HepG2 (cell line): ENCODE data around the gene PRPF4. TPM values are rescaled to one million over a fixed set of nuclear protein-coding genes. Genes with fewer than 3 reads are reported as not detected.

Source experiments
- ATAC-seq: fragments of 200-7000 bp; cut with Tn5 transposase; 3 replicates; pipeline ENCODE4 v1.9.1; 2020; ENCODE audit warnings: mild to moderate bottlenecking, moderate library complexity
- BruUV-seq: library from RNA; stranded (reverse); fragments of 400-500 nt; replicated peaks from 2 replicates; lab custom pipeline; 2021; lab: Mats Ljungman, UMichigan
- CTCF ChIA-PET: fragments of 300-600 bp; formaldehyde crosslinking; extraction: SDS; loops from one replicate; lab custom pipeline; 2021; ENCODE audit warnings: low total read pairs, inconsistent platforms, low intra/inter-chr PET ratio; lab: Yijun Ruan, JAX
- POLR2A ChIA-PET: fragments of 350-600 bp; sonication (Branson Sonifier 250); formaldehyde crosslinking; loops from one replicate; lab custom pipeline; 2020; ENCODE audit warnings: antibody characterized with exemption, inconsistent platforms; lab: Yijun Ruan, JAX
- DNase-seq: peaks from one replicate; pipeline ENCODE4 v3.0.0-alpha.2; 2015; ENCODE audit warnings: low spot score
- FAIRE-seq: peaks from 3 replicates; lab custom pipeline; 2011; peaks lifted over from hg19 to GRCh38; lab: Jason Lieb, UNC
- H2AFZ ChIP-seq: one replicate; pipeline ENCODE4 v1.6.1; 2011; ENCODE audit warnings: low read length, inconsistent platforms
- H3K27ac ChIP-seq: fragments of 300-600 bp; 3 replicates; pipeline ENCODE4 v1.8.0; 2011; ENCODE audit warnings: mixed run types, mild to moderate bottlenecking, mixed read lengths, low read length, inconsistent platforms; ENCODE audit not compliant: insufficient read depth; ENCODE audit errors: extremely low read length
- H3K27me3 ChIP-seq, 2 experiments: fragments of 200-600 bp in 1 of 2; 2 replicates in 1 of 2; 3 replicates in 1 of 2; pipeline versions ENCODE4 v1.6.0 to v1.8.0; 2011; ENCODE audit warnings: low read length in 2 of 2, mild to moderate bottlenecking in 2 of 2, moderate library complexity in 2 of 2, inconsistent platforms in 1 of 2; ENCODE audit not compliant: insufficient read depth in 2 of 2, control insufficient read depth in 1 of 2
- H3K36me3 ChIP-seq, 2 experiments: fragments of 200-600 bp in 1 of 2; replicated peaks in 1 of 2; 2 replicates in 1 of 2; 3 replicates in 1 of 2; pipeline versions ENCODE4 v1.5.1 to v1.8.0; 2011; ENCODE audit warnings: low read length in 2 of 2, inconsistent platforms in 1 of 2; ENCODE audit not compliant: insufficient read depth in 2 of 2, control insufficient read depth in 1 of 2
- H3K4me1 ChIP-seq: 2 replicates; pipeline ENCODE4 v1.5.1; 2012; ENCODE audit warnings: low read length, inconsistent platforms; ENCODE audit not compliant: insufficient read depth
- H3K4me2 ChIP-seq: 2 replicates; pipeline ENCODE4 v1.6.0; 2011; ENCODE audit warnings: low read depth, low read length, inconsistent platforms
- H3K4me3 ChIP-seq, 3 experiments: fragments of 200-600 bp in 1 of 3; sonication (generic), shearing (Covaris generic) in 1 of 3; replicated peaks in 1 of 3; 2 replicates each; pipeline ENCODE4 v1.5.1; 2011 to 2016; ENCODE audit warnings: low read length in 3 of 3, inconsistent platforms in 2 of 3, low read depth in 2 of 3, mild to moderate bottlenecking in 2 of 3, control low read depth in 1 of 3, mixed read lengths in 1 of 3; ENCODE audit not compliant: insufficient read depth in 1 of 3
- H3K79me2 ChIP-seq: one replicate; pipeline ENCODE4 v1.6.1; 2011; ENCODE audit warnings: low read length, inconsistent platforms; ENCODE audit not compliant: insufficient read depth
- H3K9ac ChIP-seq: 2 replicates; pipeline ENCODE4 v1.6.0; 2011; ENCODE audit warnings: mild to moderate bottlenecking, low read depth, low read length, inconsistent platforms; ENCODE audit not compliant: insufficient read depth
- H3K9me3 ChIP-seq: 2 replicates; pipeline ENCODE4 v1.5.1; 2012; ENCODE audit warnings: mild to moderate bottlenecking, low read length
- H4K20me1 ChIP-seq: 2 replicates; pipeline ENCODE4 v1.6.0; 2011; ENCODE audit warnings: inconsistent platforms, mild to moderate bottlenecking, low read length, moderate library complexity; ENCODE audit not compliant: insufficient read depth
- ATF7-NPFF ChIP-seq: sonication (generic); formaldehyde crosslinking; IDR thresholded peaks from 2 replicates; pipeline ENCODE4 v1.8.1; 2023; ENCODE audit warnings: mild to moderate bottlenecking, low read depth, missing genetic modification reagents, moderate library complexity
- EHMT2 ChIP-seq: fragments of 200-600 bp; sonication (generic); IDR thresholded peaks from 2 replicates; pipeline ENCODE4 v1.7.0; 2017; ENCODE audit warnings: antibody characterized with exemption, low read depth, low read length, borderline replicate concordance
- FOSL1 ChIP-seq: sonication (generic); formaldehyde crosslinking; IDR thresholded peaks from 2 replicates; pipeline ENCODE4 v1.9.0; 2021; ENCODE audit warnings: missing genetic modification reagents, borderline replicate concordance
- HNRNPUL1 ChIP-seq: fragments of 200-400 bp; formaldehyde crosslinking; IDR thresholded peaks from 2 replicates; pipeline ENCODE4 v1.6.1; 2017; ENCODE audit warnings: low read depth, mild to moderate bottlenecking, low read length, moderate library complexity
- RAD51 ChIP-seq: fragments of 450-650 bp; IDR thresholded peaks from 2 replicates; pipeline ENCODE4 v1.6.1; 2016; ENCODE audit warnings: borderline replicate concordance
- SMAD3 ChIP-seq: sonication (generic); formaldehyde crosslinking; IDR thresholded peaks from 2 replicates; pipeline ENCODE4 v1.4.0; 2020; ENCODE audit warnings: missing genetic modification reagents
- TAF1 ChIP-seq: sonication (generic); formaldehyde crosslinking; IDR thresholded peaks from 2 replicates; pipeline ENCODE4 v1.4.0; 2020; ENCODE audit warnings: missing genetic modification reagents
- ZBTB46 ChIP-seq: sonication (generic); formaldehyde crosslinking; IDR thresholded peaks from 2 replicates; pipeline ENCODE4 v1.4.0; 2020; ENCODE audit warnings: mild to moderate bottlenecking, missing genetic modification reagents, borderline replicate concordance
- ZNF33B ChIP-seq: sonication (generic); formaldehyde crosslinking; IDR thresholded peaks from 2 replicates; pipeline ENCODE4 v1.5.1; 2020; ENCODE audit warnings: mild to moderate bottlenecking, missing genetic modification reagents
- ZNF609 ChIP-seq: sonication (generic); formaldehyde crosslinking; IDR thresholded peaks from 2 replicates; pipeline ENCODE4 v1.4.0; 2020; ENCODE audit warnings: mild to moderate bottlenecking, missing genetic modification reagents, borderline replicate concordance
- ZNF614 ChIP-seq: IDR thresholded peaks from 2 replicates; pipeline ENCODE4 v1.6.1; 2018; ENCODE audit warnings: missing biosample characterization, missing genetic modification reagents, inconsistent platforms, borderline replicate concordance
- ZNF644 ChIP-seq: IDR thresholded peaks from 2 replicates; pipeline ENCODE4 v1.6.1; 2016; ENCODE audit warnings: low read depth
- ZNF703 ChIP-seq: sonication (generic); formaldehyde crosslinking; IDR thresholded peaks from 2 replicates; pipeline ENCODE4 v1.5.1; 2020; ENCODE audit warnings: missing genetic modification reagents, mild to moderate bottlenecking, moderate library complexity, borderline replicate concordance
- ZNF841 ChIP-seq: sonication (generic); formaldehyde crosslinking; IDR thresholded peaks from 2 replicates; pipeline ENCODE4 v1.8.1; 2023; ENCODE audit warnings: missing genetic modification reagents, borderline replicate concordance
- WGBS: methylation state at CpG from one replicate; pipeline ENCODE4 v1.1.6; 2017; ENCODE audit warnings: low lambda C conversion rate; 5-methylcytosine and 5-hydroxymethylcytosine counted together
- in situ Hi-C: cut with HindIII; loops from 2 replicates; pipeline ENCODE4 v1.10.0; 2017; ENCODE audit warnings: low pct_unique_long_range_greater_than_20kb; ENCODE audit not compliant: extremely low pct_ligation_motif_present
- intact Hi-C: fragments of 100-400 bp; cut with micrococcal nuclease; formaldehyde crosslinking; loops from one replicate; pipeline ENCODE4 v1.10.0; 2022; ENCODE audit not compliant: unreplicated experiment
- polyA plus RNA-seq, 8 experiments: library from polyadenylated mRNA; depleted of rRNA in 3 of 8; stranded (reverse) in 7 of 8; unstranded in 1 of 8; fragments of >200 nt; fragmentation: Illumina TruSeq in 4 of 8; extraction: Trizol in 4 of 8; gene quantifications; 2 replicates each; pipeline versions ENCODE4 v1.2.1 to v1.2.3, GENCODE V29; 2011 to 2016; ENCODE audit warnings: low read depth in 4 of 8, missing spikeins in 1 of 8, mixed read lengths in 1 of 8; ENCODE audit not compliant: insufficient read depth in 1 of 8
- total RNA-seq, 5 experiments: library from RNA; depleted of rRNA; stranded (reverse); fragments of >200 nt; fragmentation: Illumina TruSeq; extraction: Trizol; gene quantifications; 2 replicates each; pipeline ENCODE4 v1.2.3, GENCODE V29; 2016; ENCODE audit warnings: low read depth in 1 of 5

Gene PRPF4
- total and polyA plus RNA-seq, 2 of the 13 experiments (the other 11 are each of a cell fraction or from before 2014, with no cell fraction given), result 10.3 to 49.0 TPM

GRCh38 chr9:113298924-113299770 is 23.7 kb downstream of the PRPF4 start:
- intact Hi-C loops, result no loop called here
- no TSS peak for BruUV-seq
- Histone ChIP-seq H3K27me3 (no peaks in the 10 kb centered on the region; a peak in 1 of 5 replicates), H3K4me1 (peaks cover 30% of the 10 kb centered on the region), H3K9ac (no peak overlapping the region), H3K9me3 (no peaks in the 10 kb centered on the region), H3K79me2 (no peaks in the 10 kb centered on the region), H3K27ac (no peak overlapping the region), H3K4me3 (no peak overlapping the region), H3K4me2 (no peak overlapping the region), H4K20me1 (no peaks in the 10 kb centered on the region), H3K36me3 (no peaks in the 10 kb centered on the region; a peak in 1 of 5 replicates), H2AFZ (no peak overlapping the region)
- ChIA-PET POLR2A (no interaction called here), CTCF (no interaction called here)
- 84% methylated on average over 6 of the region's 15 CpGs for whole genome bisulfite sequencing
- ATAC-seq (no peak), FAIRE-seq (no peak), DNase-seq (no peak)
- in situ Hi-C loops, result no loop called here
- TF ChIP-seq ZNF644 (CRISPR knock-in tag) (no peak), ZNF841 (CRISPR knock-in tag) (no peak), HNRNPUL1 (no peak), SMAD3 (CRISPR knock-in tag) (no peak), ATF7-NPFF (CRISPR knock-in tag) (no peak), RAD51 (no peak), FOSL1 (CRISPR knock-in tag) (no peak), ZBTB46 (CRISPR knock-in tag) (no peak), EHMT2 (no peak), ZNF614 (CRISPR knock-in tag) (no peak), TAF1 (CRISPR knock-in tag) (no peak), ZNF703 (CRISPR knock-in tag) (no peak), ZNF609 (no peak), ZNF33B (CRISPR knock-in tag) (no peak)
